PC-3 (cell line): ENCODE measurements around the gene ZNF548. TPM values are rescaled to one million over a fixed set of nuclear protein-coding genes. Genes with fewer than 3 reads are reported as not detected.

Experiments used
- ATAC-seq: fragments of 200-7000 bp; cut with Tn5 transposase; 2 replicates; pipeline ENCODE4 v1.9.1; 2020; ENCODE audit warnings: mild to moderate bottlenecking, moderate library complexity
- BruUV-seq: library from RNA; stranded (reverse); fragments of 400-500 nt; replicated peaks from 2 replicates; lab custom pipeline; 2021; lab: Mats Ljungman, UMichigan
- CTCF ChIA-PET: fragments of 300-600 bp; sonication (Branson Sonifier 250); formaldehyde crosslinking; loops from one replicate; lab custom pipeline; 2022; ENCODE audit warnings: antibody characterized with exemption; lab: Charles Lee
- POLR2A ChIA-PET: fragments of 300-600 bp; sonication (Branson Sonifier 250); formaldehyde crosslinking; loops from one replicate; lab custom pipeline; 2022; ENCODE audit warnings: antibody characterized with exemption; ENCODE audit not compliant: unreplicated experiment; lab: Charles Lee
- DNase-seq: peaks from one replicate; pipeline ENCODE4 v3.0.0-alpha.2; 2015
- H2AFZ ChIP-seq: fragments of 300-600 bp; sonication (generic); 2 replicates; pipeline ENCODE4 v1.6.0; 2016; ENCODE audit warnings: antibody characterized with exemption, low read length
- H3F3A ChIP-seq: fragments of 300-600 bp; sonication (generic); one replicate; pipeline ENCODE4 v1.6.0; 2017; ENCODE audit warnings: antibody characterized with exemption, low read length, control low read depth, mild to moderate bottlenecking; ENCODE audit not compliant: unreplicated experiment
- H3K27ac ChIP-seq: fragments of 300-600 bp; sonication (generic); 2 replicates; pipeline ENCODE4 v1.5.1; 2016; ENCODE audit warnings: mild to moderate bottlenecking, low read length
- H3K27me3 ChIP-seq: fragments of 300-600 bp; sonication (generic); 2 replicates; pipeline ENCODE4 v1.6.1; 2016; ENCODE audit warnings: low read length, mixed read lengths
- H3K36me3 ChIP-seq: fragments of 300-600 bp; sonication (generic); 2 replicates; pipeline ENCODE4 v1.6.1; 2016; ENCODE audit warnings: low read depth, mixed run types, low read length, mixed read lengths
- H3K4me1 ChIP-seq: fragments of 300-600 bp; sonication (generic); 2 replicates; pipeline ENCODE4 v1.5.1; 2016; ENCODE audit warnings: low read length; ENCODE audit not compliant: insufficient read depth
- H3K4me2 ChIP-seq: fragments of 300-600 bp; sonication (generic); 2 replicates; pipeline ENCODE4 v1.6.0; 2016; ENCODE audit warnings: low read length
- H3K4me3 ChIP-seq: fragments of 300-600 bp; sonication (generic); 2 replicates; pipeline ENCODE4 v1.5.1; 2016; ENCODE audit warnings: mild to moderate bottlenecking, low read length, mixed read lengths
- H3K79me2 ChIP-seq: fragments of 300-600 bp; sonication (generic); 2 replicates; pipeline ENCODE4 v1.6.1; 2017; ENCODE audit warnings: low read length, mixed read lengths
- H3K9ac ChIP-seq: fragments of 300-600 bp; sonication (generic); 2 replicates; pipeline ENCODE4 v1.6.0; 2016; ENCODE audit warnings: mild to moderate bottlenecking, low read length
- H3K9me2 ChIP-seq: fragments of 300-600 bp; sonication (generic); replicated peaks from 2 replicates; pipeline ENCODE4 v1.6.1; 2016; ENCODE audit warnings: mixed run types, low read length, mixed read lengths
- H3K9me3 ChIP-seq: fragments of 300-600 bp; sonication (generic); 2 replicates; pipeline ENCODE4 v1.6.1; 2016; ENCODE audit warnings: low read length, mixed read lengths
- H4K20me1 ChIP-seq: fragments of 300-600 bp; sonication (generic); 2 replicates; pipeline ENCODE4 v1.6.1; 2016; ENCODE audit warnings: low read length, mixed read lengths
- EZH2 ChIP-seq: fragments of 300-600 bp; sonication (generic); IDR thresholded peaks from one replicate; pipeline ENCODE4 v1.6.1; 2017; ENCODE audit warnings: antibody characterized with exemption, mild to moderate bottlenecking, low read length; ENCODE audit not compliant: unreplicated experiment
- EZH2phosphoT487 ChIP-seq: fragments of 300-600 bp; sonication (generic); IDR thresholded peaks from 2 replicates; pipeline ENCODE4 v1.6.1; 2018; ENCODE audit warnings: mild to moderate bottlenecking, antibody characterized with exemption, low read length, borderline replicate concordance
- intact Hi-C: fragments of 100-400 bp; cut with micrococcal nuclease; formaldehyde crosslinking; loops from 2 replicates; pipeline ENCODE4 v1.9.0; 2023
- total RNA-seq: library from RNA; depleted of rRNA; stranded (reverse); fragments of >200 nt; gene quantifications from 2 replicates; pipeline ENCODE4 v1.2.3, GENCODE V29; 2014
- TF ChIP-seq, protein P1 (sequence below): fragments of 300-600 bp; sonication (generic); conservative IDR thresholded peaks from 2 replicates; pipeline ENCODE4 v1.5.1; 2017; ENCODE audit warnings: antibody characterized with exemption, low read depth, mild to moderate bottlenecking, low read length

Gene ZNF548
- total RNA-seq, 1 experiment from 2014 or later, result 14.4 TPM

DNA sequence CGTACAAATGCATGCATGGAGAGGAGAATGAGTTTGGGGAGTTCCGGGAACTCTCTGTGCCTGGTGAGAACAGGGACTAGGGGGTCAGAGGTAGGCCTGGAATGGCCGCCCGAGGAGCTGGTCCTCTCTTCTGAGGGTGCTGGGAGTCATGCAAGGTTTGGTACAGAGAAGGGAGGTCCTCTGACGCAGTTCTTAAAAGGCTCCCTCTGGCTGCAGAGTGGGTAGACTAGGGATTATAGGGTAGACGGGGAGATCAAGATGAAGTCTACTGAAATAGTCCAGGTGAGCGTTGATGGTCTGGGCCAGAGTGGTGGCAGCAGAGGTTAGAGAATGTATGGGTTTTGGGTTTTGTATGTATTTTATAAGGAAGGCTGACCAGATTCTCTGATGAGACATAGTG lies 37.8 kb upstream of the ZNF548 start:
- ChIA-PET POLR2A (no interaction called here), CTCF (no interaction called here)
- H2AFZ ChIP-seq, result peak overlapping the region; percentile 90
- TF ChIP-seq, protein P1, sequence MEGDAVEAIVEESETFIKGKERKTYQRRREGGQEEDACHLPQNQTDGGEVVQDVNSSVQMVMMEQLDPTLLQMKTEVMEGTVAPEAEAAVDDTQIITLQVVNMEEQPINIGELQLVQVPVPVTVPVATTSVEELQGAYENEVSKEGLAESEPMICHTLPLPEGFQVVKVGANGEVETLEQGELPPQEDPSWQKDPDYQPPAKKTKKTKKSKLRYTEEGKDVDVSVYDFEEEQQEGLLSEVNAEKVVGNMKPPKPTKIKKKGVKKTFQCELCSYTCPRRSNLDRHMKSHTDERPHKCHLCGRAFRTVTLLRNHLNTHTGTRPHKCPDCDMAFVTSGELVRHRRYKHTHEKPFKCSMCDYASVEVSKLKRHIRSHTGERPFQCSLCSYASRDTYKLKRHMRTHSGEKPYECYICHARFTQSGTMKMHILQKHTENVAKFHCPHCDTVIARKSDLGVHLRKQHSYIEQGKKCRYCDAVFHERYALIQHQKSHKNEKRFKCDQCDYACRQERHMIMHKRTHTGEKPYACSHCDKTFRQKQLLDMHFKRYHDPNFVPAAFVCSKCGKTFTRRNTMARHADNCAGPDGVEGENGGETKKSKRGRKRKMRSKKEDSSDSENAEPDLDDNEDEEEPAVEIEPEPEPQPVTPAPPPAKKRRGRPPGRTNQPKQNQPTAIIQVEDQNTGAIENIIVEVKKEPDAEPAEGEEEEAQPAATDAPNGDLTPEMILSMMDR, result peak; percentile 32; the same call in 1 of the 2 replicates
- TF ChIP-seq EZH2phosphoT487, result no peak
- no peak for TF ChIP-seq EZH2
- peak overlapping the region; percentile 91 for H3K4me3 ChIP-seq
- peaks cover 34% of the 10 kb centered on the region for H3K79me2 ChIP-seq
- peaks cover 42% of the 10 kb centered on the region for H3K36me3 ChIP-seq
- H3K4me2 ChIP-seq, result peak overlapping the region; percentile 94
- H3K27ac ChIP-seq, result no peak overlapping the region
- intact Hi-C loops, result loop anchor here (1.0 kb wide), 4 partner anchors 11 to 248 kb away; partner anchors contain the start of genes TRAPPC2B, ZNF460, ZNF547 and ZNF805
- H4K20me1 ChIP-seq, result no peaks in the 10 kb centered on the region
- peak; percentile 24 for ATAC-seq
- H3K9me2 ChIP-seq, result no peaks in the 10 kb centered on the region
- H3K4me1 ChIP-seq, result peaks cover 20% of the 10 kb centered on the region
- no peaks in the 10 kb centered on the region for H3F3A ChIP-seq
- H3K27me3 ChIP-seq, result no peaks in the 10 kb centered on the region
- no peak for DNase-seq
- peak overlapping the region; percentile 88 for H3K9ac ChIP-seq
- no peaks in the 10 kb centered on the region for H3K9me3 ChIP-seq
- no TSS peak for BruUV-seq

DNA sequence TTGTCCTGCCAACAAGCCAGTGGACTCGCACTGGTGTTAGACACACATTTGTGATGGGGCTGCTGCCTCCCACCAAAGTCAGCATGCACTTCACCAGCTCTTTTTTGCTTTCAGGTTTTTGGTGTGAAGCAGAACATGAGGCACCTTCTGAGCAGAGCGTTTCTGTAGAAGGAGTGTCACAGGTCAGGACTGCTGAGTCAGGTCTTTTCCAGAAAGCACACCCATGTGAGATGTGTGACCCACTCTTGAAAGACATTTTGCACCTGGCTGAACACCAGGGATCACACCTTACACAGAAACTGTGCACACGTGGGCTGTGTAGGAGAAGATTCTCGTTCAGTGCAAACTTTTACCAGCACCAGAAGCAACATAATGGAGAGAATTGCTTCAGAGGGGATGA lies 33.7 kb upstream of the ZNF548 start:
- intact Hi-C loops, result no loop called here
- Histone ChIP-seq H3K4me3 (no peak overlapping the region), H3K9me2 (no peaks in the 10 kb centered on the region), H3F3A (no peaks in the 10 kb centered on the region), H3K27me3 (no peaks in the 10 kb centered on the region), H3K4me2 (no peak overlapping the region), H3K36me3 (peaks cover 68% of the 10 kb centered on the region), H4K20me1 (no peaks in the 10 kb centered on the region), H3K79me2 (peaks cover 39% of the 10 kb centered on the region), H3K4me1 (peaks cover 15% of the 10 kb centered on the region), H2AFZ (no peak overlapping the region), H3K27ac (no peak overlapping the region), H3K9me3 (no peaks in the 10 kb centered on the region), H3K9ac (no peak overlapping the region)
- ChIA-PET CTCF (no interaction called here), POLR2A (no interaction called here)
- no TSS peak for BruUV-seq
- ATAC-seq (no peak), DNase-seq (no peak)
- TF ChIP-seq, protein P1, result no peak
- TF ChIP-seq EZH2 (no peak), EZH2phosphoT487 (no peak)

DNA sequence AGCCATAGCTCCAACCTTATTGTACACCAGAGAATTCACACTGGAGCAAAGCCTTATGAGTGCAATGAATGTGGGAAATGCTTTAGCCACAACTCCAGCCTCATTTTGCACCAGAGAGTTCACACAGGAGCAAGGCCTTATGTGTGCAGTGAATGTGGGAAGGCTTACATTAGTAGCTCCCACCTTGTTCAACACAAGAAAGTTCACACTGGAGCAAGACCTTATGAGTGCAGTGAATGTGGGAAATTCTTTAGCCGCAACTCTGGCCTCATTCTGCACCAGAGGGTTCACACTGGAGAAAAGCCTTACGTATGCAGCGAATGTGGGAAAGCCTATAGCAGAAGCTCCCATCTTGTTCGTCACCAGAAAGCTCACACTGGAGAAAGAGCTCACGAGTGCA lies 32.2 kb upstream of the ZNF548 start:
- H3K4me2 ChIP-seq, result no peak overlapping the region
- intact Hi-C loops, result no loop called here
- no peak overlapping the region for H3K27ac ChIP-seq
- peaks cover 26% of the 10 kb centered on the region for H3K79me2 ChIP-seq
- no peaks in the 10 kb centered on the region for H3F3A ChIP-seq
- no TSS peak for BruUV-seq
- no peak for ATAC-seq
- H4K20me1 ChIP-seq, result no peaks in the 10 kb centered on the region
- ChIA-PET CTCF (no interaction called here), POLR2A (no interaction called here)
- H3K27me3 ChIP-seq, result no peaks in the 10 kb centered on the region
- no peak overlapping the region for H3K9ac ChIP-seq
- DNase-seq, result no peak
- H3K4me3 ChIP-seq, result no peak overlapping the region
- no peak overlapping the region for H2AFZ ChIP-seq
- H3K9me3 ChIP-seq, result no peaks in the 10 kb centered on the region
- peaks cover 68% of the 10 kb centered on the region for H3K36me3 ChIP-seq
- TF ChIP-seq EZH2phosphoT487 (no peak), EZH2 (no peak)
- TF ChIP-seq, protein P1, result no peak
- H3K4me1 ChIP-seq, result peaks cover 10% of the 10 kb centered on the region
- no peaks in the 10 kb centered on the region for H3K9me2 ChIP-seq
